ENCODE measurements around the gene TEFM.

Gene TEFM, protein sequence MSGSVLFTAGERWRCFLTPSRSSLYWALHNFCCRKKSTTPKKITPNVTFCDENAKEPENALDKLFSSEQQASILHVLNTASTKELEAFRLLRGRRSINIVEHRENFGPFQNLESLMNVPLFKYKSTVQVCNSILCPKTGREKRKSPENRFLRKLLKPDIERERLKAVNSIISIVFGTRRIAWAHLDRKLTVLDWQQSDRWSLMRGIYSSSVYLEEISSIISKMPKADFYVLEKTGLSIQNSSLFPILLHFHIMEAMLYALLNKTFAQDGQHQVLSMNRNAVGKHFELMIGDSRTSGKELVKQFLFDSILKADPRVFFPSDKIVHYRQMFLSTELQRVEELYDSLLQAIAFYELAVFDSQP

DNA sequence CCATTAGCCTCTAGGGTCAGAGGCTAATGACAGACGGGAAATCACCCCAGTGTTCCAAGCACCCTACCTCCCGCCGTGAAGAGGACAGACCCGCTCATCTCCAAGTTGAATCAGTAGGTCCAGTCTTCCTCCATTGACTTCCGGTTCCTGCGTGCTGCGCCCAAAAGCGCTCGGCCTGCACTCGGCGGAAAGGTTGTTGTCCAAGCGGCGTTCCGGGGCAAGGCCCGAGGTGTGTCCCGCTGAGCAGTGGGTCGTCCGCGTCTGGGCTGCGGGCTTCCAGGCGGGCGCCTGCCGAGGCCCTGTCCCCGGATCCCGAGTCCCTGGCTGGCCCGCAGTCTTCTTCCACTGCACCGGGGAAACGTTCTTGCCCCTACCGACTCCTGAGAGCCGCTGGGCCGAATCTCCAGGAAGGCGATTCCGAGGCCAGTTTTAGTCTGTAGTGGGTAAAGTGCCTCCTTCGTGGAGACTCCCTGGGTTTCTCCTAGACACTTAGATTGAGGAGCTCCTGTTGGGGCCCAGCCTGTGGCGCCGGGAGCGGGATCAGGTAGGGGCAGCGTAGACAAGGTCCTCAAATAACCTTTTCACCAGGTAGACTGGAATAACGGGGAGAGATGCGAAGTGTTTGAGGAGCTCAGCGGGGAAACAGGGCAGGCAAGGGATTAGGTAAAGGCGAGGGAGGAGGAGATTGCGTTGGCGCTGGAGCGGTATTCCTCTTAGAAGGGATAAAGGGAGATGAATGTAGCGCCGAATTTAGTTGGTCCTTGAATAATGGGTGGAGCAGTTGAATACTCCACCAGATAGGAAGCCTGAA is at the start of gene TEFM:
TEFM (minus strand) TSS at position 138 of the 811 bp plus-strand sequence; CDS start at position 98, 40 bp downstream.
- Histone ChIP-seq H3K27me3 (ENCODE audit: insufficient read depth, low read depth, severe bottlenecking) (no peaks in the 10 kb centered on the region), H3K36me3 (peaks cover 18% of the 10 kb centered on the region), H3K9me3 (ENCODE audit: severe bottlenecking) (no peaks in the 10 kb centered on the region), H3K27ac (peak within 1 kb of the TSS; percentile 93), H3K4me3 (ENCODE audit: low read depth, low read length) (peak within 1 kb of the TSS; percentile 81)
- TF ChIP-seq, protein P1, sequence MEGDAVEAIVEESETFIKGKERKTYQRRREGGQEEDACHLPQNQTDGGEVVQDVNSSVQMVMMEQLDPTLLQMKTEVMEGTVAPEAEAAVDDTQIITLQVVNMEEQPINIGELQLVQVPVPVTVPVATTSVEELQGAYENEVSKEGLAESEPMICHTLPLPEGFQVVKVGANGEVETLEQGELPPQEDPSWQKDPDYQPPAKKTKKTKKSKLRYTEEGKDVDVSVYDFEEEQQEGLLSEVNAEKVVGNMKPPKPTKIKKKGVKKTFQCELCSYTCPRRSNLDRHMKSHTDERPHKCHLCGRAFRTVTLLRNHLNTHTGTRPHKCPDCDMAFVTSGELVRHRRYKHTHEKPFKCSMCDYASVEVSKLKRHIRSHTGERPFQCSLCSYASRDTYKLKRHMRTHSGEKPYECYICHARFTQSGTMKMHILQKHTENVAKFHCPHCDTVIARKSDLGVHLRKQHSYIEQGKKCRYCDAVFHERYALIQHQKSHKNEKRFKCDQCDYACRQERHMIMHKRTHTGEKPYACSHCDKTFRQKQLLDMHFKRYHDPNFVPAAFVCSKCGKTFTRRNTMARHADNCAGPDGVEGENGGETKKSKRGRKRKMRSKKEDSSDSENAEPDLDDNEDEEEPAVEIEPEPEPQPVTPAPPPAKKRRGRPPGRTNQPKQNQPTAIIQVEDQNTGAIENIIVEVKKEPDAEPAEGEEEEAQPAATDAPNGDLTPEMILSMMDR (IDR thresholded peaks at IDR 0.05; ENCODE audit: low read depth, low read length), result no peak
- peak; percentile 93 for DNase-seq

DNA sequence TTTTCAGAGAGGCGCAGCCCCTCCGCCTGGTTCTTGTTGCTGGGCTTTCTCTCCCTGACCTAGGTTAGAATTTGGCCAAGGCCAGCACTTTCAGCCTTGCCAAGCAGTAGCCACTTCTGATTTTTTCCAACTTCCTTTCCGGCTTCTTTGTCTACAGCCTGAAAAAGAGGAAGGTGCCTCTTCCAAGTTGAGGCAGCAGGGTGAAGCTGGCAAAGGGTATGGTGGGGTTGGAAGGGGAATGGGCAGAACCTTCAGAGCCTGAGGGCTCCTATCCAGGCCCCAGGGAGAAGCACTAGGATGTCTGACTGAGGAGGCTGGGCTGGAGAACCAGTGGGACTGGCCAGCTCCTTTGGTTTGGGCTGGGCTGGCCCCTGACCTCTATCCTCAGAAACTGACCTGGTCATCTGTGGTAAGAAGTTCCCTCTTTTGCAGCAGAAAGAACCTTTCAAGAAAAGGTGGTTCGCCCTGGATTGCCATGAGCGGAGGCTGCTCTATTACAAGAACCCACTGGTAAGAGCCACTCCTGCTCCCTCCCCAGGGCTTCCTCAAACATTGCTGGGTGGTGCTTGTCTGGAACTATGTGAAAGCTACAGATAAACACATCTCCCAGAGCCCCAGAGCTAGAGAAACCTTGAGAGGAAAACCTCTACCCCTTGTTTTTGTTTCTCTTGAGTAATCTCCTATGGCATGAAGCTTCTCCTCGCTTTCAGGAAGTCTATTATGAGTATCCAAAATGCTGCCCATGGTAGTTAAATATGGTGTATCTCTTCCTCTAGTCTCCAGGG is 48.2 kb upstream of the TEFM start:
- Histone ChIP-seq H3K27ac (no peak overlapping the region), H3K4me3 (ENCODE audit: low read depth, low read length) (no peak overlapping the region), H3K27me3 (ENCODE audit: insufficient read depth, low read depth, severe bottlenecking) (no peaks in the 10 kb centered on the region), H3K36me3 (no peaks in the 10 kb centered on the region), H3K9me3 (ENCODE audit: severe bottlenecking) (no peaks in the 10 kb centered on the region)
- DNase-seq, result no peak
- TF ChIP-seq, protein P1 (IDR thresholded peaks at IDR 0.05; ENCODE audit: low read depth, low read length), result no peak

DNA sequence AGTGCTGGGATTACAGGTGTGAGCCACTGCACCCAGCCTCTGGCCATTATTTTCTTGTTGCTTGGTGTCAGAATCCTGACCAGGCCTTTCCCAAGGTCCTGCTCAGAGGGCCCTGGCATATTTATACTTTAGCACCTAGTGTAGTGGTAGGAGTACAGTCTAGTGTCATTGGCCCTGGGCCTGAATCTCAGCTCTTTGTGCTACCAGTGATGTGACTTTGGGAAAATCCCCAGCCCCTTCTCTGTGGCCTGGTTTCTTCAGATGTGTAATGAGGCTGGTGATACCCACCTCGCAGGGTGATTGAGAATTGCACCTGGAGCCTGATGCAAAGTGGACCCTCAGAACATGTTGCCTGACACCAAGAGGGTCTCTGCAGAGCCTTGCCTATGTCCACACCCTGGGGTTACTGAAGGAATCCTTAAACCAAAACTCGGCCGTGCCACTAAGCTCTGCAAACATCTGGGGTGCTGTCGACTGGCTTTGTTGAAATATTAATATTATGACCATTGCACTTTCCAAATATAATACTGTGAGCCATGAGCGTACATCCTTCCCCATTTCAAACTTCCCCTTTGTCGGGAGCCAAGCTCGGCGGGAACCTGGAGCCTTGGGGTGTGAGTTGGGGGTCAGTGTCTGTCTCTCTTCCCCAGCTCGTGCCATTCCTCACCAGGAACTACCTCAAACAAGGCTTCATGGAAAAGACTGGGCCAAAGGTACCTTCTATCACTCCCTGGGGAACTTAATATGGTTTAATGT is 46.8 kb upstream of the TEFM start:
- Histone ChIP-seq H3K27ac (no peak overlapping the region), H3K27me3 (ENCODE audit: insufficient read depth, low read depth, severe bottlenecking) (no peaks in the 10 kb centered on the region), H3K36me3 (no peaks in the 10 kb centered on the region), H3K4me3 (ENCODE audit: low read depth, low read length) (no peak overlapping the region), H3K9me3 (ENCODE audit: severe bottlenecking) (no peaks in the 10 kb centered on the region)
- TF ChIP-seq, protein P1 (IDR thresholded peaks at IDR 0.05; ENCODE audit: low read depth, low read length), result no peak
- DNase-seq, result no peak

DNA sequence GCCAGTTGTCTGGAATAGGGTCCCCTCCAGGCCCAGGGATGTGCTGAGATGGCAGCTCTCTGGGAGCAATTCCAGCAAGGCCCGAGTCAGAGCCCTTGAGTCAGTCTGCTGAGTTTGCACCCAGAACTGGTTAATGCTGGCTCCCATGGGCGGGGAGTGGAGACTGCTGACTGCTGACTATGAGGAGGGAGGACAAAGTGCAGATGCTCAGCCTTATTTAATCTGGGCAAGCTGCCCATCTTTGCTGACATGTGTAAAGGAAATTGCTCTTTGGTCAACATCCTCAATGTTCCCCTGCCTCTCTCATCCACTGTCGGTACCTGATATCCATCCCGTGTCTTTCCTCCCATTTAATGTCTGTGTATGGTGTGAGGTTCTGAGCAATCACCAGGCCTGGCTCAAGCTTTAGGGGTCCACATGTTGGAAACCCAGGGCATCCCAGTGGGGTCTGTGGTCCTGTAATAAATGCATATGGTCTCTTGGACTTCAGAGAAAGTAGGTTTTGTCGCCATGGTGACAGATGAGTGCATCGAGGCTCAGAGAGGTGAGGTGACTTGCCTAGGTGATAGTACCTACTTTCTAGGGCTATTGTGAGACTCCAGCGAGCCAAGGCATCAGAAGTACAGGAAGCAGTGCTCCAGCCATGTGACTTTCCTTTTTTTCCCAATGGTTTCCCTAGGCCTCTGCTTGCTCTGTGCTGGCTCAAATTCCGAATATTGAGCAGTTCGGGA is 44.8 kb upstream of the TEFM start:
- Histone ChIP-seq H3K9me3 (ENCODE audit: severe bottlenecking) (no peaks in the 10 kb centered on the region), H3K36me3 (no peaks in the 10 kb centered on the region), H3K4me3 (ENCODE audit: low read depth, low read length) (no peak overlapping the region), H3K27ac (no peak overlapping the region), H3K27me3 (ENCODE audit: insufficient read depth, low read depth, severe bottlenecking) (no peaks in the 10 kb centered on the region)
- TF ChIP-seq, protein P1 (IDR thresholded peaks at IDR 0.05; ENCODE audit: low read depth, low read length), result no peak
- DNase-seq, result no peak

DNA sequence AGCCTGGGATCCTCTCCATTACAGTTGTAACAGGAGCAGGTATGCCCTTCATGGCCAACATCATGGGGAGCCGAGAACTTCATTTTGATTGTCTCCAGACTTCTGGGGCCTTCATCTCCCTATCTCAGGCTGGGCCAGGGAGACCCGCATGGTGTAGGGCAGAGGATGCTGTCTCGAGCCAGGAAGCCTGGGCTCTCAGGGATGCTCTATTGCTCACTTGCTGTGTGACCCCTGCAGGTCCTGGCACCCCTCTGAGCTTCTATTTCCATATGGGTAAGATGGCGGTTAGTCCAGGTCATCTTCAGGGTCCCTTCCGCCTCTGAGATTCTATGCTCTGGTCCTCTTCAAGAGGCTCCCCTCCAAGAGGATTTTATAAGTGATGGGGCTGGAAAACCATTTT is 44.2 kb upstream of the TEFM start:
- TF ChIP-seq, protein P1 (IDR thresholded peaks at IDR 0.05; ENCODE audit: low read depth, low read length), result no peak
- no peaks in the 10 kb centered on the region for H3K36me3 ChIP-seq
- no peak overlapping the region for H3K4me3 ChIP-seq (ENCODE audit: low read depth, low read length)
- DNase-seq, result no peak
- no peak overlapping the region for H3K27ac ChIP-seq
- no peaks in the 10 kb centered on the region for H3K9me3 ChIP-seq (ENCODE audit: severe bottlenecking)
- no peaks in the 10 kb centered on the region for H3K27me3 ChIP-seq (ENCODE audit: insufficient read depth, low read depth, severe bottlenecking)

All from WERI-Rb-1 (cell line).